Smooth muscle cell (in vitro differentiated cells): Measurements from ENCODE around the gene GNL2. TPM values are rescaled to one million over a fixed set of nuclear protein-coding genes. Genes with fewer than 3 reads are reported as not detected.
"Not testable (repeated sequence)": the region's sequence is repeated elsewhere in the genome, so short reads cannot be mapped to it uniquely, and the experiment has no call there.

Source experiments
- DNase-seq: peaks from one replicate; lab custom pipeline; 2025; ENCODE audit not compliant: unreplicated experiment; lab: John Stamatoyannopoulos, UW
- H2AFZ ChIP-seq: fragments of 200-600 bp; sonication (generic); 2 replicates; pipeline ENCODE4 v1.6.0; 2016; ENCODE audit warnings: antibody characterized with exemption, low read depth, mild to moderate bottlenecking
- H3F3A ChIP-seq: fragments of 200-600 bp; sonication (generic); 2 replicates; pipeline ENCODE4 v1.6.0; 2017; ENCODE audit warnings: antibody characterized with exemption, low read depth
- H3K27ac ChIP-seq: fragments of 200-600 bp; sonication (generic); 2 replicates; pipeline ENCODE4 v1.5.1; 2016; ENCODE audit warnings: low read depth, mild to moderate bottlenecking
- H3K27me3 ChIP-seq: fragments of 200-600 bp; sonication (generic); 2 replicates; pipeline ENCODE4 v1.6.1; 2016; ENCODE audit warnings: low read depth, mild to moderate bottlenecking
- H3K36me3 ChIP-seq: fragments of 200-600 bp; sonication (generic); 2 replicates; pipeline ENCODE4 v1.5.1; 2016; ENCODE audit warnings: low read depth
- H3K4me1 ChIP-seq: fragments of 200-600 bp; sonication (generic); 2 replicates; pipeline ENCODE4 v1.5.1; 2016; ENCODE audit warnings: low read depth
- H3K4me2 ChIP-seq: fragments of 200-600 bp; sonication (generic); 2 replicates; pipeline ENCODE4 v1.6.0; 2016; ENCODE audit warnings: mild to moderate bottlenecking
- H3K4me3 ChIP-seq: fragments of 200-600 bp; sonication (generic); 2 replicates; pipeline ENCODE4 v1.5.1; 2016; ENCODE audit warnings: mild to moderate bottlenecking
- H3K79me2 ChIP-seq: fragments of 200-600 bp; sonication (generic); 2 replicates; pipeline ENCODE4 v1.6.0; 2016; ENCODE audit warnings: low read depth, mild to moderate bottlenecking
- H3K9ac ChIP-seq: fragments of 200-600 bp; sonication (generic); 2 replicates; pipeline ENCODE4 v1.6.0; 2016; ENCODE audit warnings: low read depth
- H3K9me3 ChIP-seq: fragments of 200-600 bp; sonication (generic); replicated peaks from 2 replicates; pipeline ENCODE4 v1.5.1; 2016; ENCODE audit warnings: low read depth
- H4K20me1 ChIP-seq: fragments of 200-600 bp; sonication (generic); 2 replicates; pipeline ENCODE4 v1.6.0; 2016; ENCODE audit warnings: low read depth
- CTCF ChIP-seq: fragments of 200-600 bp; sonication (generic); IDR thresholded peaks from 2 replicates; pipeline ENCODE4 v1.5.1; 2017; ENCODE audit warnings: borderline replicate concordance, mild to moderate bottlenecking, antibody characterized with exemption; ENCODE audit not compliant: insufficient read depth, poor library complexity, severe bottlenecking
- WGBS: methylation state at CpG from one replicate; pipeline ENCODE4 v1.1.7; 2016; ENCODE audit warnings: low lambda C conversion rate; 5-methylcytosine and 5-hydroxymethylcytosine counted together
- polyA plus RNA-seq: library from polyadenylated mRNA; unstranded; fragments of >200 nt; fragmentation: Nextera tagmentation; extraction: Ambion mirVana; gene quantifications from 2 replicates; pipeline ENCODE4 v1.2.1, GENCODE V29; 2016
- total RNA-seq: library from RNA; depleted of rRNA; stranded (reverse); fragments of >200 nt; gene quantifications from 2 replicates; pipeline ENCODE4 v1.2.3, GENCODE V29; 2014

GNL2 gene
- total and polyA plus RNA-seq, 2 experiments from 2014 or later, result 57.4 to 61.2 TPM

GRCh38 chr1:37540036-37540785, 55.5 kb downstream of the GNL2 start:
- Histone ChIP-seq H3K4me3 (no peak overlapping the region), H3K27ac (no peak overlapping the region), H3K4me2 (no peak overlapping the region), H3K79me2 (no peaks in the 10 kb centered on the region), H2AFZ (no peak overlapping the region), H4K20me1 (peaks cover 28% of the 10 kb centered on the region), H3K9me3 (no peaks in the 10 kb centered on the region), H3K36me3 (peaks cover 11% of the 10 kb centered on the region), H3K9ac (no peak overlapping the region), H3K27me3 (no peaks in the 10 kb centered on the region), H3F3A (no peaks in the 10 kb centered on the region), H3K4me1 (no peaks in the 10 kb centered on the region)
- no peak for TF ChIP-seq CTCF
- DNase-seq, result no peak
- 98% methylated on average over 24 of the region's 30 CpGs for WGBS

- peaks cover 11% of the 10 kb centered on the region for H3K36me3 ChIP-seq
- not testable (repeated sequence) for H3K27me3 ChIP-seq, H3K27ac ChIP-seq
Measured at GRCh38 chr1:37539154-37539553, 56.6 kb downstream of the GNL2 start.

DNA sequence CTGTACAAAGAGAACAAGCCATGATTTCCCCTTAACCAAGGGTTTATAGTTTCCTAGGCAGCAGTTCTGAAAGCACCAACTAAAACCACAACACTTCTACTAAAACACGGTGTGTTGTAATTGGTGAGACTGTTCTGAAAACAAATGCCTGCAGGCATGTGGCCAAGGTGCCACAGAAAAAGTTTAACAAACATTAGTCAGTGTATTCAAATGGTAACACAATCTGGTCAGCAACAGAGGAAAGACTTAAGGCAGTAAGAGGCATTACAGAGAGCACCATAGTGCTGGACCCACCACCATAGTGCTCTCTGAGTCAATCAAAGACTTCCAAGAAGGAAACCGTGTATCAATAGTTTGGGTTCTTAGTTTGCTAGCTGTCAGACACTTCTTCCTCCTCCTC, 58.4 kb downstream of the GNL2 start:
- H3F3A ChIP-seq, result no peaks in the 10 kb centered on the region
- no peak for TF ChIP-seq CTCF
- H4K20me1 ChIP-seq, result peaks cover 12% of the 10 kb centered on the region
- no peak overlapping the region for H2AFZ ChIP-seq
- no peaks in the 10 kb centered on the region for H3K79me2 ChIP-seq
- no peaks in the 10 kb centered on the region for H3K27me3 ChIP-seq
- no peak overlapping the region for H3K4me2 ChIP-seq
- 90% methylated on average over 2 of the region's 2 CpGs for WGBS
- H3K4me1 ChIP-seq, result no peaks in the 10 kb centered on the region
- no peak for DNase-seq
- peaks cover 11% of the 10 kb centered on the region for H3K36me3 ChIP-seq
- no peak overlapping the region for H3K9ac ChIP-seq
- H3K4me3 ChIP-seq, result no peak overlapping the region
- H3K27ac ChIP-seq, result no peak overlapping the region
- H3K9me3 ChIP-seq, result no peaks in the 10 kb centered on the region

More at GRCh38 chr1:37539154-37539553, 56.6 kb downstream of the GNL2 start:
- WGBS, result 97% methylated on average over 10 of the region's 10 CpGs
- DNase-seq, H3K4me1 ChIP-seq, H2AFZ ChIP-seq, H3F3A ChIP-seq, H3K4me3 ChIP-seq, H3K4me2 ChIP-seq, H3K9me3 ChIP-seq, H3K9ac ChIP-seq, H3K79me2 ChIP-seq: not testable (repeated sequence)
- H4K20me1 ChIP-seq, result peaks cover 28% of the 10 kb centered on the region

- H3K4me2 ChIP-seq, result no peak overlapping the region
- 96% methylated on average over 4 of the region's 4 CpGs for WGBS
- H3K4me1 ChIP-seq, result no peaks in the 10 kb centered on the region
- no peak overlapping the region for H3K9ac ChIP-seq
- H4K20me1 ChIP-seq, result peaks cover 10% of the 10 kb centered on the region
- H3K79me2 ChIP-seq, result no peaks in the 10 kb centered on the region
- no peaks in the 10 kb centered on the region for H3K27me3 ChIP-seq
- H3F3A ChIP-seq, result no peaks in the 10 kb centered on the region
- H3K27ac ChIP-seq, result peak overlapping the region; percentile 77
- DNase-seq, result no peak
- no peaks in the 10 kb centered on the region for H3K9me3 ChIP-seq
- no peak for TF ChIP-seq CTCF
- peaks cover 7% of the 10 kb centered on the region for H3K36me3 ChIP-seq
- H2AFZ ChIP-seq, result no peak overlapping the region
- H3K4me3 ChIP-seq, result no peak overlapping the region
Measured at GRCh38 chr1:37533317-37534093, 62.2 kb downstream of the GNL2 start.

DNA sequence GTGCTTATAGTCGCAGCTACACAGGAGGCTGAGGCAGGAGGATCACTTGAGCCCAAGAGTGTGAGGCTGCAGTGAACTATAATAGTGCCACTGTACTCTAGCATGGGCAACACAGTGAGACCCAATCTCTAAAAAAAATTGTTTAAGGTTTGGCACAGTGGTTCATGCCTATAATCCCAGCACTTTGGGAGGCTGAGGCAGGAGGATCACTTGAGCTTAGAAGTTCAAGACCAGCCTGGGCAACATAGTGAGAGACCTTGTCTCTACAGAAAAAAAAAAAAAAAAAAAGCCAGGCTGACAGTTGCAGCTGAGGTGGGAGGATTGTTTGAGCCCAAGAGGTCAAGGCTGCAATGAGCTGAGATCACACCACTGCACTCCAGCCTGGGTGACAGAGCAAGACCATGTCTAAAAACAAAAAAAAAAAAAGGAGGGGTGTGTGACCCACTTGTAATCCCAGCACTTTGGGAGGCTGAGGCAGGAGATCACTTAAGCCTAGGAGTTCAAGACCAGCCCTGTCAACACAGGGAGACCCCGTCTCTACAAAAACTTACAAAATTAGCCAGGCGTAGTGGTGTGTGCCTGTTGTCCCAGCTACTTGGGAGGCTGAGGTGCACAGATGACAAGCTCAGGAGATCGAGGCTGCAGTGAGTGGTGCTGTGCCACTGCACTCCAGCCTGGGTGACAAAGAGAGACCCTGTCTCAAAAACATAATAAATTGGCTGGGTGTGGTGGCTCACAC, 63.1 kb downstream of the GNL2 start:
- peaks cover 10% of the 10 kb centered on the region for H4K20me1 ChIP-seq
- H3K79me2 ChIP-seq, H3F3A ChIP-seq, H3K4me3 ChIP-seq, H3K9ac ChIP-seq, H3K36me3 ChIP-seq, H3K27me3 ChIP-seq, DNase-seq, H2AFZ ChIP-seq, H3K4me2 ChIP-seq, H3K4me1 ChIP-seq, H3K27ac ChIP-seq, H3K9me3 ChIP-seq: not testable (repeated sequence)
- 97% methylated on average over 4 of the region's 4 CpGs for WGBS
